ENCODE data around the gene CNOT1.

The CNOT1 gene

GRCh38 chr16:58543685-58544084, 85.9 kb downstream of the CNOT1 start:
- Histone ChIP-seq H3K36me3 (ENCODE audit: control insufficient read depth in 2 of 2, insufficient read depth in 2 of 2, low read length in 2 of 2) (peaks cover 43 to 63% of the 10 kb centered on the region in 2 donors), H3K27ac (ENCODE audit: low read length) (no peak overlapping the region), H3K4me1 (ENCODE audit: control insufficient read depth, insufficient read depth, low read length) (peaks cover 3% of the 10 kb centered on the region), H3K9me3 (ENCODE audit: control insufficient read depth in 2 of 2, low read length in 2 of 2) (no peaks in the 10 kb centered on the region), H3K9ac (ENCODE audit: low read length in 2 of 2) (no peak overlapping the region), H3K4me3 (ENCODE audit: low read length in 2 of 2) (no peak overlapping the region), H3K27me3 (ENCODE audit: control insufficient read depth in 1 of 2, insufficient read depth in 2 of 2, low read length in 2 of 2) (no peaks in the 10 kb centered on the region)

DNA sequence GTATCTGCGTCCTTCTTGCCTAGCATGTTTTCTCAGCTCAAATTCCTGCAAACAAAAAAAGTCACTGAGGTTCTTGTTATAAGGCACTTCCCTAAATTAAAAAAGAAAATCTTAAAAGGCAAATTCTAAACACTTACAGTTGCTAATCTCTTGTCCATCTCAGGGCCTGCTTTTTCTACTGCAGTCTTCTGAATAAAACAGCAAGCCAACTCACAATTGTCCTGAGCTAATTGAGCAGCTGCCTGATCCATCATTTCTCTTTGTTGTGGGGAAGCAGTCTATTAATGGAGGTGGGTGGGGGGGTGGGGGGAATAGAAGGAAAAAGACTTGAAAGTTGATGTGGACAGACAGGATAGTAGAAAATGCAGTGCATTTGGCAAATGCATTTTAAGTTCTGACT, 87.3 kb downstream of the CNOT1 start:
- Histone ChIP-seq H3K4me3 (ENCODE audit: low read length in 2 of 2) (no peak overlapping the region), H3K27me3 (ENCODE audit: control insufficient read depth in 1 of 2, insufficient read depth in 2 of 2, low read length in 2 of 2) (no peaks in the 10 kb centered on the region), H3K27ac (ENCODE audit: low read length) (no peak overlapping the region), H3K9me3 (ENCODE audit: control insufficient read depth in 2 of 2, low read length in 2 of 2) (no peaks in the 10 kb centered on the region), H3K9ac (ENCODE audit: low read length in 2 of 2) (no peak overlapping the region), H3K4me1 (ENCODE audit: control insufficient read depth, insufficient read depth, low read length) (no peaks in the 10 kb centered on the region), H3K36me3 (ENCODE audit: control insufficient read depth in 2 of 2, insufficient read depth in 2 of 2, low read length in 2 of 2) (peaks cover 55 to 77% of the 10 kb centered on the region in 2 donors)

- Histone ChIP-seq H3K4me1 (ENCODE audit: control insufficient read depth, insufficient read depth, low read length) (no peaks in the 10 kb centered on the region), H3K4me3 (ENCODE audit: low read length in 2 of 2) (no peak overlapping the region), H3K36me3 (ENCODE audit: control insufficient read depth in 2 of 2, insufficient read depth in 2 of 2, low read length in 2 of 2) (peaks cover 61 to 83% of the 10 kb centered on the region in 2 donors), H3K9ac (ENCODE audit: low read length in 2 of 2) (no peak overlapping the region), H3K27ac (ENCODE audit: low read length) (no peak overlapping the region), H3K27me3 (ENCODE audit: control insufficient read depth in 1 of 2, insufficient read depth in 2 of 2, low read length in 2 of 2) (no peaks in the 10 kb centered on the region), H3K9me3 (ENCODE audit: control insufficient read depth in 2 of 2, low read length in 2 of 2) (no peaks in the 10 kb centered on the region)
These were observed 87.9 kb downstream of the CNOT1 start for GRCh38 chr16:58541711-58542110.

DNA sequence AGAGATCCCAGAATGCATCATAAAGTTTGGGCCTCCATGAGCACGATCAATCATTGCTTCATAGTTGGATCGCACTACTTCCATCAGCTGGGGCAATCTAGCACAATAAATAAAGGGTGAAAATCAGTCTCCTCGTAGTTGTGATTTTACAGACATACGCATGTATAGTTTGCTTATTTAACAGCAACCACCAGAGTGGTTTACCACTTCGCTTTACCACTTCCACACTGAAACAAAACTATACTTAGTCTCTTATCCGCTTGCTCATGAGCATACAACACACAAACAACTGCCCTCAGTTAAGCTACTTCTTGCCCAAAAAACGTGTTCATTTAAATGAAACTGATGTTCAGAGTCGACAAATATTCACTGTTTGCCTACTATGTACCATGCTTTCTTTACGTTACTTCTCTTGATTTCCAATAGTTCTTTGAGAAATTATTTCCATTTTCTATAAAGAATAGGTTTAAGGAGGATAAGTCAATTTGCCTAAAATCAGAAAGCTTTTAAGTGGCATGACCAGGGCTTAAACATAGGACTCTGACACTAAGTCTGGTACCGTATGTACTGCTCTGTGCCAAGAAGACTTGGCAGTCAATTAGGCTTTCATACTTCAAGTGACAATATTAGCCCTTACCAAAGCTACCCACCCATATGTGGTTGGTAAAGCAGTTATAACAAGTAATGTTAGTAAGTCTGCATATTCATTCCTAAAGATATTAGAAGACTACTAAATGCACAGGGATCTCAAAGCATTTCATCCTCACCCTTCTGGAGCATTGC, 92.3 kb downstream of the CNOT1 start:
- no peak overlapping the region for H3K4me3 ChIP-seq (ENCODE audit: low read length in 2 of 2)
- H3K36me3 ChIP-seq (ENCODE audit: control insufficient read depth in 2 of 2, insufficient read depth in 2 of 2, low read length in 2 of 2): peaks cover 64 to 74% of the 10 kb centered on the region in 2 donors

DNA sequence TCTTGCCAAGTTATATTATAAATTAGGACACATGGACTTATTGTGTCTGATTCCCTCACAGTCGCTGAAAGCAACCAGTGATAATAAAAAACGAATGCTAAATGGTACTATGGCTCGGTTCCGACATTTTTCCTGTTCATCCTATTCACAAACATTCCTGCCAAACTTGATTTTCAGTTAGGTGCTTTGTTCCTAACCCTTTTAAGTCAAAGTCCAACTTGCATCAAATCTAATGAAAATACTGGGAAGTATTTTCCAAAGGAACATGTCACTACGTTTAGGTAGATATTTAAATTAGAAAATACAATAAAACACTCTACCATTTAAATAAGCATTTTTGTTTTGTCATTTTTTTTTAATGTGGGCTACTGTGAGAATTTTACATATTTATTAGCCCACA, 93.3 kb downstream of the CNOT1 start:
- Histone ChIP-seq H3K27ac (ENCODE audit: low read length) (no peak overlapping the region), H3K9ac (ENCODE audit: low read length in 2 of 2) (no peak overlapping the region), H3K36me3 (ENCODE audit: control insufficient read depth in 2 of 2, insufficient read depth in 2 of 2, low read length in 2 of 2) (peaks cover 66 to 74% of the 10 kb centered on the region in 2 donors), H3K4me3 (ENCODE audit: low read length in 2 of 2) (no peak overlapping the region), H3K9me3 (ENCODE audit: control insufficient read depth in 2 of 2, low read length in 2 of 2) (no peaks in the 10 kb centered on the region), H3K4me1 (ENCODE audit: control insufficient read depth, insufficient read depth, low read length) (no peaks in the 10 kb centered on the region), H3K27me3 (ENCODE audit: control insufficient read depth in 1 of 2, insufficient read depth in 2 of 2, low read length in 2 of 2) (no peaks in the 10 kb centered on the region)

More for the DNA sequence above, 92.3 kb downstream of the CNOT1 start:
- Histone ChIP-seq H3K9ac (ENCODE audit: low read length in 2 of 2) (no peak overlapping the region), H3K9me3 (ENCODE audit: control insufficient read depth in 2 of 2, low read length in 2 of 2) (no peaks in the 10 kb centered on the region), H3K27ac (ENCODE audit: low read length) (no peak overlapping the region), H3K27me3 (ENCODE audit: control insufficient read depth in 1 of 2, insufficient read depth in 2 of 2, low read length in 2 of 2) (no peaks in the 10 kb centered on the region), H3K4me1 (ENCODE audit: control insufficient read depth, insufficient read depth, low read length) (no peaks in the 10 kb centered on the region)

GRCh38 chr16:58535100-58535499, 94.5 kb downstream of the CNOT1 start:
- Histone ChIP-seq H3K27ac (ENCODE audit: low read length) (no peak overlapping the region), H3K9me3 (ENCODE audit: control insufficient read depth in 2 of 2, low read length in 2 of 2) (no peaks in the 10 kb centered on the region), H3K36me3 (ENCODE audit: control insufficient read depth in 2 of 2, insufficient read depth in 2 of 2, low read length in 2 of 2) (peaks cover 64 to 72% of the 10 kb centered on the region in 2 donors), H3K4me3 (ENCODE audit: low read length in 2 of 2) (no peak overlapping the region), H3K27me3 (ENCODE audit: control insufficient read depth in 1 of 2, insufficient read depth in 2 of 2, low read length in 2 of 2) (no peaks in the 10 kb centered on the region), H3K4me1 (ENCODE audit: control insufficient read depth, insufficient read depth, low read length) (no peaks in the 10 kb centered on the region), H3K9ac (ENCODE audit: low read length in 2 of 2) (no peak overlapping the region)

DNA sequence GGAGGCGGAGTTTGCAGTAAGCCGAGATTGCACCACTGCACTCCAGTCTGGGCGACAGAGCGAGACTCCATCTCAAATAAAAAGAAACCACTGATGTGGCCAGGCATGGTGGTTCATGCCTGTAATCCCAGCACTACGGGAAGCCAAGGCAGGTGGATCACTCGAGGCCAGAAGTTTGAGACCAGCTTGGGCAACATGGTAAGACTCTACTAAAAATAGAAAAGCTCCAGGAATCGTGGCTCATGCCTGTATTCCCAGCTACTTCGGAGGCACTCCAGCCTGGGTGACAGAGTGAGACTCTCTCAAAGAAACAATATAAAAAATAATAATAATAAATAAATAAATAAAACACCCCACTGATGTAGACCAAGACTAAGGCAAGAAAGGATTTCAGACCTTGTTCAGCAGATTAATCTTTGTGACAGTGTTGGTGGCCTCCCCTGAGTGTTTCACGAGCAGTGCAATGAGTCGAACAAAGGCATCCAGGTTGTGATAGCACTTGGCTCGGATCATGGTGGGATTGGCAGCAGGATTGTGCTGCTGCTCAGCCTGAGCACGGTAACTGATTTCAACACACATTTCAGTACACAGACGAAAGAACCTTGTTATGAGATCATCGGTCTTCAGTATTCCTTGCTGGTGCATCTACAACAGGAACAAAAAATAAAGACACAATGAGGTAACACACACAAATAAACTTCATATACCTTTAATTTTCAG, 95.7 kb downstream of the CNOT1 start:
- H3K27me3 ChIP-seq (ENCODE audit: control insufficient read depth in 1 of 2, insufficient read depth in 2 of 2, low read length in 2 of 2): no peaks in the 10 kb centered on the region
- H3K27ac ChIP-seq (ENCODE audit: low read length): no peak overlapping the region
- no peak overlapping the region for H3K9ac ChIP-seq (ENCODE audit: low read length in 2 of 2)
- no peaks in the 10 kb centered on the region for H3K9me3 ChIP-seq (ENCODE audit: control insufficient read depth in 2 of 2, low read length in 2 of 2)
- H3K4me1 ChIP-seq (ENCODE audit: control insufficient read depth, insufficient read depth, low read length): no peaks in the 10 kb centered on the region
- no peak overlapping the region for H3K4me3 ChIP-seq (ENCODE audit: low read length in 2 of 2)
- peaks cover 60 to 64% of the 10 kb centered on the region in 2 donors for H3K36me3 ChIP-seq (ENCODE audit: control insufficient read depth in 2 of 2, insufficient read depth in 2 of 2, low read length in 2 of 2)

GRCh38 chr16:58532414-58532813, 97.2 kb downstream of the CNOT1 start:
- no peak overlapping the region for H3K27ac ChIP-seq (ENCODE audit: low read length)
- no peaks in the 10 kb centered on the region for H3K9me3 ChIP-seq (ENCODE audit: control insufficient read depth in 2 of 2, low read length in 2 of 2)
- H3K4me1 ChIP-seq (ENCODE audit: control insufficient read depth, insufficient read depth, low read length): no peaks in the 10 kb centered on the region
- H3K27me3 ChIP-seq (ENCODE audit: control insufficient read depth in 1 of 2, insufficient read depth in 2 of 2, low read length in 2 of 2): no peaks in the 10 kb centered on the region
- H3K4me3 ChIP-seq (ENCODE audit: low read length in 2 of 2): no peak overlapping the region
- H3K36me3 ChIP-seq (ENCODE audit: control insufficient read depth in 2 of 2, insufficient read depth in 2 of 2, low read length in 2 of 2): peaks cover 51 to 59% of the 10 kb centered on the region in 2 donors
- H3K9ac ChIP-seq (ENCODE audit: low read length in 2 of 2): no peak overlapping the region

GRCh38 chr16:58530179-58530578, 99.4 kb downstream of the CNOT1 start:
- Histone ChIP-seq H3K9me3 (ENCODE audit: control insufficient read depth in 2 of 2, low read length in 2 of 2) (no peaks in the 10 kb centered on the region), H3K4me3 (ENCODE audit: low read length in 2 of 2) (no peak overlapping the region), H3K9ac (ENCODE audit: low read length in 2 of 2) (no peak overlapping the region), H3K4me1 (ENCODE audit: control insufficient read depth, insufficient read depth, low read length) (no peaks in the 10 kb centered on the region), H3K36me3 (ENCODE audit: control insufficient read depth in 2 of 2, insufficient read depth in 2 of 2, low read length in 2 of 2) (peaks cover 43 to 59% of the 10 kb centered on the region in 2 donors), H3K27me3 (ENCODE audit: control insufficient read depth in 1 of 2, insufficient read depth in 2 of 2, low read length in 2 of 2) (no peaks in the 10 kb centered on the region), H3K27ac (ENCODE audit: low read length) (no peak overlapping the region)

GRCh38 chr16:58519707-58520106, 109.9 kb downstream of the CNOT1 start:
- no peaks in the 10 kb centered on the region for H3K27me3 ChIP-seq (ENCODE audit: control insufficient read depth in 1 of 2, insufficient read depth in 2 of 2, low read length in 2 of 2)
- H3K9ac ChIP-seq (ENCODE audit: low read length in 2 of 2): no peak overlapping the region
- H3K27ac ChIP-seq (ENCODE audit: low read length): no peak overlapping the region
- no peak overlapping the region for H3K4me3 ChIP-seq (ENCODE audit: low read length in 2 of 2)
- peaks cover 12% of the 10 kb centered on the region for H3K4me1 ChIP-seq (ENCODE audit: control insufficient read depth, insufficient read depth, low read length)
- peaks cover 48 to 52% of the 10 kb centered on the region in 2 donors for H3K36me3 ChIP-seq (ENCODE audit: control insufficient read depth in 2 of 2, insufficient read depth in 2 of 2, low read length in 2 of 2)
- H3K9me3 ChIP-seq (ENCODE audit: control insufficient read depth in 2 of 2, low read length in 2 of 2): no peaks in the 10 kb centered on the region

DNA sequence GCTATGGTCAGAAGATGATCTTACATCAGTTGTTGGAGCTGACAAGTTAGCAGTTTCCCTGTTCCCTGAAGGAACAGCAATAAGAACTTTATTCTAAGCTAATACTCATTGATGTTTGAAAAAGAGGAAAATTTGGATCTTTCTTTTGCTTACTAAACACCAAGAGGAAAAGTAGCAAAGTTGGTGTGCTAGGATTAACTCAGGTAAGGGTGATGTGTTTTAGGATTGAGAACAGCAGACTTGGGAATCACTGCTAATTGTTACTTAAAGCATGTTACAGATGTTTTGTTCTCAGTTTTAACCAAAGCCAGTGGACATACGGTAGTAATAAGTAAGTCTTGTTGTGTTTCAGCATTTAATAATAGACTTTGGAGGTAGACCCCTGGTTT, 110.7 kb downstream of the CNOT1 start:
- peaks cover 15% of the 10 kb centered on the region for H3K4me1 ChIP-seq (ENCODE audit: control insufficient read depth, insufficient read depth, low read length)
- H3K4me3 ChIP-seq (ENCODE audit: low read length in 2 of 2): no peak overlapping the region
- H3K27ac ChIP-seq (ENCODE audit: low read length): no peak overlapping the region
- H3K27me3 ChIP-seq (ENCODE audit: control insufficient read depth in 1 of 2, insufficient read depth in 2 of 2, low read length in 2 of 2): no peaks in the 10 kb centered on the region
- H3K9me3 ChIP-seq (ENCODE audit: control insufficient read depth in 2 of 2, low read length in 2 of 2): no peaks in the 10 kb centered on the region
- H3K36me3 ChIP-seq (ENCODE audit: control insufficient read depth in 2 of 2, insufficient read depth in 2 of 2, low read length in 2 of 2): peaks cover 44 to 45% of the 10 kb centered on the region in 2 donors
- H3K9ac ChIP-seq (ENCODE audit: low read length in 2 of 2): no peak overlapping the region
